MCF 10A (cell line): ENCODE results near the gene CTTNBP2. TPM values are rescaled to one million over a fixed set of nuclear protein-coding genes. Genes with fewer than 3 reads are reported as not detected.

Source experiments
- BruUV-seq: library from RNA; stranded (reverse); fragments of 400-500 nt; replicated peaks from 2 replicates; lab custom pipeline; 2021; lab: Mats Ljungman, UMichigan
- CTCF ChIA-PET: fragments of 300-600 bp; sonication (Branson Sonifier 250); formaldehyde crosslinking; extraction: SDS; loops from one replicate; lab custom pipeline; 2021; ENCODE audit warnings: antibody characterized with exemption, inconsistent platforms; lab: Yijun Ruan, JAX
- POLR2A ChIA-PET: fragments of 300-600, 350-650 bp; sonication (Branson Sonifier 250); formaldehyde crosslinking; extraction: SDS; loops from one replicate; lab custom pipeline; 2020; ENCODE audit warnings: antibody characterized with exemption, inconsistent platforms; lab: Yijun Ruan, JAX
- DNase-seq: peaks from one replicate; pipeline ENCODE4 v3.0.0-alpha.2; 2018; ENCODE audit not compliant: unreplicated experiment
- H3K27ac Mint-ChIP-seq: one replicate; pipeline ENCODE4 v1.8.0; 2022; ENCODE audit warnings: mild to moderate bottlenecking, low read depth, mixed read lengths; ENCODE audit not compliant: unreplicated experiment
- H3K27me3 Mint-ChIP-seq: one replicate; pipeline ENCODE4 v1.8.0; 2022; ENCODE audit warnings: mixed read lengths; ENCODE audit not compliant: insufficient read depth, unreplicated experiment
- H3K36me3 Mint-ChIP-seq: one replicate; pipeline ENCODE4 v1.8.0; 2022; ENCODE audit warnings: mild to moderate bottlenecking, moderate library complexity, mixed read lengths; ENCODE audit not compliant: insufficient read depth, unreplicated experiment
- H3K4me1 Mint-ChIP-seq: one replicate; pipeline ENCODE4 v1.8.0; 2022; ENCODE audit warnings: mixed read lengths; ENCODE audit not compliant: insufficient read depth, unreplicated experiment
- H3K4me3 Mint-ChIP-seq: one replicate; pipeline ENCODE4 v1.8.0; 2022; ENCODE audit warnings: mild to moderate bottlenecking, moderate library complexity, mixed read lengths; ENCODE audit not compliant: unreplicated experiment
- H3K9me3 Mint-ChIP-seq: one replicate; pipeline ENCODE4 v1.8.0; 2022; ENCODE audit warnings: mixed read lengths; ENCODE audit not compliant: unreplicated experiment
- CTCF ChIP-seq: fragments of 200-600 bp; IDR thresholded peaks from one replicate; pipeline ENCODE4 v1.8.0; 2022; ENCODE audit warnings: antibody characterized with exemption, mild to moderate bottlenecking; ENCODE audit not compliant: unreplicated experiment
- intact Hi-C: fragments of 100-400 bp; cut with micrococcal nuclease; formaldehyde crosslinking; loops from 2 replicates; pipeline ENCODE4 v1.14.1; 2022
- total RNA-seq: library from RNA; stranded (reverse); gene quantifications from 2 replicates; pipeline ENCODE4 v1.2.3, GENCODE V29; 2022

The CTTNBP2 gene
- total RNA-seq, 1 experiment from 2014 or later, result 0.98 TPM

GRCh38 chr7:117816727-117817126 lies 56.5 kb downstream of the CTTNBP2 start:
- Mint-ChIP-seq H3K27me3 (peaks cover 16% of the 10 kb centered on the region), H3K4me1 (no peaks in the 10 kb centered on the region), H3K27ac (no peak overlapping the region), H3K36me3 (no peaks in the 10 kb centered on the region), H3K4me3 (no peak overlapping the region), H3K9me3 (no peaks in the 10 kb centered on the region)
- no peak for TF ChIP-seq CTCF
- ChIA-PET CTCF (no interaction called here), POLR2A (no interaction called here)
- intact Hi-C loops, result no loop called here
- no peak for DNase-seq
- no TSS peak for BruUV-seq

DNA sequence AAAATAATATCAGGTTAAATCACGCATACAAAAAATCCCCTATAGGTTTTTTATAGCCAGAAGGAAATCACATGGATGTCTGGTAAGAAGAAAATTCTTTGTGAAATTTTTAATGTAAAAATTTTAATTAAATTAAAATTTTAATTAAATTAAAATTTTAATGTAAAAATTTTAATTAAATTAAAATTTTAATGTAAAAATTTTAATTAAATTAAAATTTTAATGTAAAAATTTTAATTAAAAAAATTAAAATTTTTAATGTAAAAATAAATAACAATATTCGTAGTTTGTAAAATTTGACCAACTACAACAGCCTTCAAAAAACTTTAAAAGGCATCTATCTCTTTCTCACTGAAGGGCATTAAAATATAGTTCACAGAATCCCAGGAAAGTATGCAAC lies 61.5 kb downstream of the CTTNBP2 start:
- POLR2A ChIA-PET, result no interaction called here
- Mint-ChIP-seq H3K9me3 (no peaks in the 10 kb centered on the region), H3K36me3 (no peaks in the 10 kb centered on the region), H3K27me3 (peaks cover 8% of the 10 kb centered on the region), H3K27ac (no peak overlapping the region), H3K4me1 (peaks cover 6% of the 10 kb centered on the region), H3K4me3 (no peak overlapping the region)
- TF ChIP-seq CTCF, result no peak
- BruUV-seq, result no TSS peak
- DNase-seq, result no peak
- intact Hi-C loops, result no loop called here
- CTCF ChIA-PET, result interaction anchor here (0.9 kb wide), 1 partner anchor 19 kb away, joined by 3 read pairs; no protein-coding TSS in a partner anchor

DNA sequence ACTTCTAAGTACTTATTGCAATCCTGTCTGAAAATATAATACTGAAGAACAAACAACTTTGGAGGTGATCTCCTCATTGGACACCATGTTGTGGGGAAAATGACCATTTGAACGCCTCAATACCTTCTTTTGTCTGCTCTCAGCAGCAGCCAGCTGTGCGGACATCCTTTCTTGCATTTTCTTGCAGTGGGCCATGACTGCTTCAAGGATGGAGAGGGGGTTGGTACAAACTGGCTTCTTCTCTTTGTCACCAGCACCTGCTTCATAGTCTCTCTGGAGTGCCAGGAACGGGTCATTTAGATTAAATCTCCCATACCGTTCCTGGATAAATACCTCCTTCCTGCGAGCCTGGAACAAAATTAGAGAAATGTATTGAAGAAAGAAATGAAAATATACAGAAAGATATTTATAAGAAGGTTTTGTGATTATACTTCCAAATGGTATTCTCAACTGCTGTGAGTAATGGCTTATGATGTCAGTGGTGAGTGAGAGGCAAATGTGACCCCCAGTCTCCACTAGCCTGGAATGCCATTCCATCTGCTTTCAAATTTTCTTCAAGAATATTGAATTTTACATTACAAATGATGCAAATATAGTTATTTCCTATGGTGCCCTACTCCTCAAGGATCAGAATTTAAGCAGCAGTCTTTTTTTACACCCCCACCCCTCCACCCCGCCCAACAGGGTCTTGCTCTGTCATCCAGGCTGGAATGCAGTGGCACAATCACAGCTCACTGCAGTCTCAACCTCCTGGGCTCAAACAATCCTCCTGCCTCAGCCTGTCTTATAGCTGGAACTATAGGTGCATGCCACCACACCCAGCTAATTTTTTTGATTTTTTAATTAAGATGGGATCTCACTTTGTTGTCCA lies 62.4 kb downstream of the CTTNBP2 start:
- peaks cover 16% of the 10 kb centered on the region for H3K27me3 Mint-ChIP-seq
- no peak for TF ChIP-seq CTCF
- intact Hi-C loops, result no loop called here
- no peak overlapping the region for H3K4me3 Mint-ChIP-seq
- no peak for DNase-seq
- no peak overlapping the region for H3K27ac Mint-ChIP-seq
- no peaks in the 10 kb centered on the region for H3K9me3 Mint-ChIP-seq
- H3K4me1 Mint-ChIP-seq, result peaks cover 6% of the 10 kb centered on the region
- no peaks in the 10 kb centered on the region for H3K36me3 Mint-ChIP-seq
- ChIA-PET POLR2A (interaction anchor here (0.8 to 1.5 kb wide), 2 partner anchors 8 to 17 kb away, joined by 3 read pairs; no protein-coding TSS in a partner anchor), CTCF (no interaction called here)
- no TSS peak for BruUV-seq

DNA sequence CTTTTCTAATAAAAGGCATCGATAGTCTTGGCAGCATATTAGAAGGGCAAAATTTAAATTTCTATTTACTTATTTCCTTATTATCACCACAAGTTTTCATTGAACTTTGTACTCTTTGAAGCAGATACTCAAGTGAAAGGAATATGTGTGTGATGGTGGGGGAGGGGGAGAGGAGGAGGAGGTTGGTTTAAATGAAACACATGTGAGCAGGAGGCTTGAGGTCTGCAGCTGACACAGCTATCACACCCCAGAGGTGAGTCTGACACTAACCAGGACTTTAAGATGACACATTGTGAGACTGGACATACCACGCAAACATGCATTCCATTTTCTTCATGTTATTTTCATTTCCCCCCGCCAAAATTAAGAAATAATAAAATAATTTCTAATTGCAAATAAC lies 63.3 kb downstream of the CTTNBP2 start:
- TF ChIP-seq CTCF, result no peak
- Mint-ChIP-seq H3K27me3 (peaks cover 21% of the 10 kb centered on the region), H3K4me3 (no peak overlapping the region), H3K4me1 (peaks cover 6% of the 10 kb centered on the region), H3K27ac (no peak overlapping the region), H3K36me3 (no peaks in the 10 kb centered on the region), H3K9me3 (no peaks in the 10 kb centered on the region)
- ChIA-PET CTCF (no interaction called here), POLR2A (interaction anchor here (0.8 to 1.5 kb wide), 2 partner anchors 9 to 18 kb away, joined by 3 read pairs; no protein-coding TSS in a partner anchor)
- intact Hi-C loops, result no loop called here
- BruUV-seq, result no TSS peak
- no peak for DNase-seq
